Thyroid gland (tissue), 4 donors: ENCODE results near the gene ATP6V0A1.

ENCODE experiments used
- POLR2A ChIP-seq, 2 donors: fragments of 450-650 bp; IDR thresholded peaks; one replicate each; pipeline ENCODE4 v1.6.1; 2017; ENCODE audit warnings: antibody characterized with exemption in 2 of 2, mild to moderate bottlenecking in 2 of 2, moderate library complexity in 1 of 2
- TF ChIP-seq, protein P1 (sequence below), 6 experiments: fragments of 200-600 bp in 3 of 6; fragments of 450-650 bp in 3 of 6; sonication (generic) in 3 of 6; IDR thresholded peaks; one replicate each; pipeline ENCODE4 v1.5.1; 2016 to 2019; ENCODE audit warnings: antibody characterized with exemption in 6 of 6, mild to moderate bottlenecking in 2 of 6, inconsistent platforms in 1 of 6, moderate library complexity in 1 of 6

DNA sequence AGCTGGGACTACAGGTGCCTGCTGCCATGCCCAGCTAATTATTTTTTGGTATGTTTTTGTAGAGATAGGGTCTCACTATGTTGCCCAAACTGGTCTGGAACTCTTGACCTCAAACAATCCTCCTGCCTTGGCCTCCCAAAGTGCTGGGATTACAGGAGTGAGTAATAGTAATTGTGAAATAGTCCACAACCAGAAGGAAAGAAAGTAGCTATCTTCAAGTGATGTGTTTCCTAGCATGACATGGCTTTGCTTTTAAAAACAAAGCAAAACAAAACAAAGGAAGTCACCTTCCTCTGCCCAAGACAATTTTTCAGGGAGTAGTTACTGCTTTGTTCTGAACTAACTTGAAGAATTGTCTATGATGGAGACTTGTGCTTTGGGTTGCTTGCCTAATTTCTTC is 27.0 kb downstream of the ATP6V0A1 start:
- TF ChIP-seq, protein P1, sequence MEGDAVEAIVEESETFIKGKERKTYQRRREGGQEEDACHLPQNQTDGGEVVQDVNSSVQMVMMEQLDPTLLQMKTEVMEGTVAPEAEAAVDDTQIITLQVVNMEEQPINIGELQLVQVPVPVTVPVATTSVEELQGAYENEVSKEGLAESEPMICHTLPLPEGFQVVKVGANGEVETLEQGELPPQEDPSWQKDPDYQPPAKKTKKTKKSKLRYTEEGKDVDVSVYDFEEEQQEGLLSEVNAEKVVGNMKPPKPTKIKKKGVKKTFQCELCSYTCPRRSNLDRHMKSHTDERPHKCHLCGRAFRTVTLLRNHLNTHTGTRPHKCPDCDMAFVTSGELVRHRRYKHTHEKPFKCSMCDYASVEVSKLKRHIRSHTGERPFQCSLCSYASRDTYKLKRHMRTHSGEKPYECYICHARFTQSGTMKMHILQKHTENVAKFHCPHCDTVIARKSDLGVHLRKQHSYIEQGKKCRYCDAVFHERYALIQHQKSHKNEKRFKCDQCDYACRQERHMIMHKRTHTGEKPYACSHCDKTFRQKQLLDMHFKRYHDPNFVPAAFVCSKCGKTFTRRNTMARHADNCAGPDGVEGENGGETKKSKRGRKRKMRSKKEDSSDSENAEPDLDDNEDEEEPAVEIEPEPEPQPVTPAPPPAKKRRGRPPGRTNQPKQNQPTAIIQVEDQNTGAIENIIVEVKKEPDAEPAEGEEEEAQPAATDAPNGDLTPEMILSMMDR (IDR thresholded peaks at IDR 0.05) = no peak
- no peak for TF ChIP-seq POLR2A (IDR thresholded peaks at IDR 0.05)
